ENCODE results near the gene LDLRAD4. TPM values are rescaled to one million over a fixed set of nuclear protein-coding genes. Genes with fewer than 3 reads are reported as not detected.

LDLRAD4 gene
- total and polyA plus RNA-seq, 11 donors = 10.4 to 44.0 (median 29.6) TPM

DNA sequence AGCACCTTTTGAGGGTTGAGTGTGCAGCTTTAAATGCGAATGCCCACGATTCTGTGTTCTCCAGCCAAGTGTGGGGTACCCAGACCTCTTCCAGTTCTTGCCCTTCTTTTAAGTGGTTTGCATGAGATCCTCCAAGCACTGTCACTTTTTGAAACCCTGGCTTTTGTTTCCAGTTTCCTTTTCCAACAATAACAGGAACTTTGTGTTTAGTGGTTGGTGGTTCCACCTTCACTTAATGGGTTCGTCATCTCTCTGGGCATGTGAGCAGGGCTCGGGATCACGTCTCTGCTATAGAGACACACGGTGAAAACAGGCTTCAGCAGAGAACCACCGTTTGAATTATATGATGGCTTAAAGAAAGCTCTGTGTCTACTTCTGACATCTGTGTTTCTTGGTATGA is 197.6 kb downstream of the LDLRAD4 start:
- TF ChIP-seq CTCF (IDR thresholded peaks at IDR 0.05) = no peak
- ATAC-seq (peak; percentile 17 to 68 (median 34)), DNase-seq (no peak)
- H3K4me3 ChIP-seq = no peak overlapping the region
- H3K36me3 ChIP-seq = peaks cover 0 to 4% (median 0%) of the 10 kb centered on the region in 9 donors
- 39 to 41% (median 40%) methylated on average over 7 of the region's 7 CpGs for WGBS, 4 donors
- peaks cover 7 to 65% (median 46%) of the 10 kb centered on the region in 12 donors for H3K4me1 ChIP-seq
- peak overlapping the region in 9 of 12 donors; percentile 1 to 70 (median 50) for H3K27ac ChIP-seq
- H3K27me3 ChIP-seq = no peaks in the 10 kb centered on the region
- intact Hi-C loops (cut with DNase I) = loop anchor here in 5 of 10 donors (2.0 to 10.0 kb wide), 6 partner anchors 34 to 193 kb away; no protein-coding TSS in a partner anchor
- peaks cover 0 to 9% (median 0%) of the 10 kb centered on the region in 12 donors for H3K9me3 ChIP-seq

DNA sequence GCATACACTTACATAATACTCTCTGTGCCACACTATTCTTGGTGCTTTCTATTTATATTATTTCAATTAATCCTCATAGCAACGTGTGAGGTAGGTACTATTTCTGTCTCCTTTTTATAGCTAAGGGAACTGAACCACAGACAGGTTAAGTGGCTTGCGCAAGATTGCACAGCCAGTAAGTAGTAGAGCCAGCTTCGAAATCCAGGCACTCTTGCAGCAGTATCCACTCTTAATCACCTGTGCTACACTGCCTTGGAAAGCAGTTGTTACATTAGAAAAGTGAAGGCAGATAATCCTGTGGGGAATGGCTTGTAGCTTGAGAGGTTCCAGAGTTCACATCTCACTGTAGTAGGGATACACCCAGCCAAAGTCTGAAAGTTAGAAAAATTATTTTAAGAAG is 198.3 kb downstream of the LDLRAD4 start:
- intact Hi-C loops (cut with DNase I) = loop anchor here in 5 of 10 donors (2.0 to 10.0 kb wide), 6 partner anchors 35 to 194 kb away; no protein-coding TSS in a partner anchor

GRCh38 chr18:13418013-13418710 is 199.6 kb downstream of the LDLRAD4 start:
- WGBS, 4 donors = 67 to 76% (median 75%) methylated on average over 10 to 11 of the region's 11 CpGs
- Histone ChIP-seq H3K27ac (peak overlapping the region in 1 of 12 donors; percentile 70), H3K4me3 (no peak overlapping the region), H3K27me3 (no peaks in the 10 kb centered on the region), H3K36me3 (no peaks in the 10 kb centered on the region), H3K4me1 (peaks cover 7 to 72% (median 51%) of the 10 kb centered on the region in 12 donors), H3K9me3 (no peaks in the 10 kb centered on the region)
- ATAC-seq = peak in 2 of 4 donors; percentile 5 to 8
- intact Hi-C loops (cut with DNase I) = loop anchor here in 4 of 10 donors (5.0 to 10.0 kb wide), 5 partner anchors 36 to 193 kb away; no protein-coding TSS in a partner anchor
- TF ChIP-seq POLR2A (IDR thresholded peaks at IDR 0.05) = no peak
- no peak for TF ChIP-seq CTCF (IDR thresholded peaks at IDR 0.05)
- DNase-seq = no peak

More for the DNA sequence above, 198.3 kb downstream of the LDLRAD4 start:
- WGBS, 4 donors = 43 to 50% (median 47%) methylated on average over 3 of the region's 3 CpGs
- Histone ChIP-seq H3K27me3 (no peaks in the 10 kb centered on the region), H3K27ac (peak overlapping the region in 8 of 12 donors; percentile 1 to 70 (median 57)), H3K4me3 (no peak overlapping the region), H3K4me1 (peaks cover 7 to 71% (median 51%) of the 10 kb centered on the region in 12 donors), H3K9me3 (peaks cover 0 to 6% (median 0%) of the 10 kb centered on the region in 12 donors), H3K36me3 (peaks cover 0 to 4% (median 0%) of the 10 kb centered on the region in 9 donors)
- DNase-seq (peak in 1 of 5 donors; percentile 62), ATAC-seq (peak; percentile 69 to 82 (median 72))
- TF ChIP-seq CTCF (IDR thresholded peaks at IDR 0.05) = no peak
- TF ChIP-seq POLR2A (IDR thresholded peaks at IDR 0.05) = no peak

DNA sequence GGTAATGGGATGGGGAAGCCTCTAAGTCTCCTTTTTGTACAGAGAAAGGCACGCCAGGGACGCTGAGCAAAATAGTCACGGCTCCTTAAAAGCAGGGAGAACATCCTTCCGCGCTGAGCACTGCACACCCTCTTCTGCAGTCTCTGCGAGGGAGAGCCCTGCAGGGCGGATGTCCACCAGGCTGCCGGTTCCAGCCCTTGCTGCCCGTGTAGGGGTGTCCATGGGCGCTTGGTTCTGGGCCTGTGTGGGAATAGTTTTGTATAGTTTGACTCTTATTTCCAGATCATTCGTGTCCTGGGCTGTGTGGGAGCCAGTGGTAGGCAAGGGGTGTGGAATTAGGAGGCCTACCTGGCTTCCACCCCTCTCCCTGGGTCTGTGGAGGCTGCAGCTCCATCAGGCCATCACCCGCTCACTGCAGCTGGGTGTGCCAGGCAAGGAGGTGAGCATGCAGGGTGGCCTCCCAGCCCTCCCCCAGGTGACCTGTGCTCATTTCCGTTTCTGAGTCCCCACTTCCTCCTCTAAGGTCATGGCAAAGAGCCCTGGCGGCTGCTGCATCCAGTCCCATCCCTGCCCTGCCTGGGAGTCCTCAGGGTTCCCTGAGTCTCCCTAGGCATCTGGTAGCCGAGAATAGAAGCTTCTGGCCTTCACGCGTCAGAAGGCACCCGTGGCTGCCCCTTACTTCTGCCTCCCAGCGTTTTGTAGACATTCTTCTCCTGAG is 202.6 kb downstream of the LDLRAD4 start:
- Histone ChIP-seq H3K27me3 (no peaks in the 10 kb centered on the region), H3K27ac (peak overlapping the region in 3 of 12 donors; percentile 4 to 30 (median 21)), H3K4me1 (peaks cover 0 to 62% (median 32%) of the 10 kb centered on the region in 12 donors), H3K4me3 (no peak overlapping the region), H3K36me3 (no peaks in the 10 kb centered on the region), H3K9me3 (no peaks in the 10 kb centered on the region)
- 54 to 80% (median 74%) methylated on average over 17 to 19 of the region's 19 CpGs for WGBS, 4 donors
- intact Hi-C loops (cut with DNase I) = loop anchor here in 1 of 10 donors (10.0 kb wide), 1 partner anchor 136 kb away; no protein-coding TSS in a partner anchor
- peak in 1 of 5 donors; percentile 51 for DNase-seq
- ATAC-seq = peak in 3 of 4 donors; percentile 22 to 45 (median 42)
- TF ChIP-seq POLR2A (IDR thresholded peaks at IDR 0.05) = no peak
- no peak for TF ChIP-seq CTCF (IDR thresholded peaks at IDR 0.05)
